HUES6 (cell line): ENCODE results near the gene RAVER2.
"Not testable (repeated sequence)": the region's sequence is repeated elsewhere in the genome, so short reads cannot be mapped to it uniquely, and the experiment has no call there.

Experiments used
- H3K27ac ChIP-seq: 2 replicates; pipeline ENCODE4 v1.7.0; 2013; ENCODE audit warnings: low read depth, mild to moderate bottlenecking, low read length, inconsistent platforms
- H3K27me3 ChIP-seq: 2 replicates; pipeline ENCODE4 v1.6.1; 2013; ENCODE audit warnings: low read length; ENCODE audit not compliant: control insufficient read depth, insufficient read depth
- H3K36me3 ChIP-seq: 2 replicates; pipeline ENCODE4 v1.6.1; 2013; ENCODE audit warnings: low read length; ENCODE audit not compliant: control insufficient read depth, insufficient read depth
- H3K4me1 ChIP-seq: 2 replicates; pipeline ENCODE4 v1.6.1; 2013; ENCODE audit warnings: low read length; ENCODE audit not compliant: control insufficient read depth, insufficient read depth
- H3K4me3 ChIP-seq: 2 replicates; pipeline ENCODE4 v1.5.1; 2013; ENCODE audit warnings: low read depth, low read length
- H3K9ac ChIP-seq: one replicate; pipeline ENCODE4 v1.6.1; 2013; ENCODE audit warnings: mild to moderate bottlenecking, low read length
- H3K9me3 ChIP-seq: 2 replicates; pipeline ENCODE4 v1.6.1; 2013; ENCODE audit warnings: low read depth, low read length; ENCODE audit not compliant: control insufficient read depth, insufficient read depth

RAVER2 gene

GRCh38 chr1:64721135-64721534 lies 23.7 kb upstream of the RAVER2 start:
- Histone ChIP-seq H3K4me1 (0 out of 2 replicates have a peak, but pooled peaks cover 4% of the 10 kb centered on the region), H3K9me3 (peaks cover 15% of the 10 kb centered on the region), H3K27ac (no peak overlapping the region), H3K36me3 (no peaks in the 10 kb centered on the region), H3K4me3 (no peak overlapping the region), H3K27me3 (no peaks in the 10 kb centered on the region; the same call in 1 of the 2 replicates), H3K9ac (no peak overlapping the region)

GRCh38 chr1:64721576-64722145 lies 23.2 kb upstream of the RAVER2 start:
- Histone ChIP-seq H3K9ac (no peak overlapping the region), H3K36me3 (no peaks in the 10 kb centered on the region), H3K4me3 (no peak overlapping the region), H3K9me3 (peaks cover 15% of the 10 kb centered on the region), H3K27ac (no peak overlapping the region), H3K27me3 (no peaks in the 10 kb centered on the region; the same call in 1 of the 2 replicates), H3K4me1 (0 out of 2 replicates have a peak, but pooled peaks cover 4% of the 10 kb centered on the region)

- Histone ChIP-seq H3K36me3 (no peaks in the 10 kb centered on the region), H3K27ac (no peak overlapping the region), H3K27me3 (no peaks in the 10 kb centered on the region; the same call in 1 of the 2 replicates), H3K4me3 (no peak overlapping the region), H3K4me1 (0 out of 2 replicates have a peak, but pooled peaks cover 4% of the 10 kb centered on the region), H3K9me3 (no peaks in the 10 kb centered on the region), H3K9ac (no peak overlapping the region)
Measured at GRCh38 chr1:64727861-64728260, 17.0 kb upstream of the RAVER2 start.

GRCh38 chr1:64733581-64734286 lies 11.1 kb upstream of the RAVER2 start:
- no peaks in the 10 kb centered on the region for H3K4me1 ChIP-seq
- no peak overlapping the region for H3K9ac ChIP-seq
- no peaks in the 10 kb centered on the region for H3K9me3 ChIP-seq
- no peak overlapping the region for H3K4me3 ChIP-seq
- no peak overlapping the region for H3K27ac ChIP-seq
- H3K27me3 ChIP-seq: no peaks in the 10 kb centered on the region
- H3K36me3 ChIP-seq: no peaks in the 10 kb centered on the region

GRCh38 chr1:64734287-64734652 lies 10.6 kb upstream of the RAVER2 start:
- Histone ChIP-seq H3K9ac (no peak overlapping the region), H3K36me3 (no peaks in the 10 kb centered on the region), H3K27ac (no peak overlapping the region), H3K27me3 (no peaks in the 10 kb centered on the region), H3K9me3 (no peaks in the 10 kb centered on the region), H3K4me1 (no peaks in the 10 kb centered on the region), H3K4me3 (no peak overlapping the region)

- not testable (repeated sequence) for H3K9me3 ChIP-seq, H3K27ac ChIP-seq, H3K4me1 ChIP-seq, H3K4me3 ChIP-seq, H3K36me3 ChIP-seq, H3K9ac ChIP-seq, H3K27me3 ChIP-seq
Measured at GRCh38 chr1:64740687-64741086, 4.2 kb upstream of the RAVER2 start.

GRCh38 chr1:64743954-64744491 lies 852 bp upstream of the RAVER2 start:
- no peaks in the 10 kb centered on the region for H3K9me3 ChIP-seq
- peak overlapping the region; percentile 98 for H3K4me3 ChIP-seq
- peak overlapping the region; percentile 78 for H3K9ac ChIP-seq
- H3K27ac ChIP-seq: no peak overlapping the region
- no peaks in the 10 kb centered on the region for H3K27me3 ChIP-seq
- H3K36me3 ChIP-seq: no peaks in the 10 kb centered on the region
- peaks cover 8% of the 10 kb centered on the region; the same call in 1 of the 2 replicates for H3K4me1 ChIP-seq

GRCh38 chr1:64745181-64745985 lies 508 bp downstream of the RAVER2 start:
- Histone ChIP-seq H3K4me3 (peak overlapping the region; percentile 98), H3K4me1 (peaks cover 11% of the 10 kb centered on the region; the same call in 1 of the 2 replicates), H3K27ac (peak overlapping the region; percentile 73; the same call in 1 of the 2 replicates), H3K9ac (peak overlapping the region; percentile 78), H3K27me3 (no peaks in the 10 kb centered on the region), H3K36me3 (no peaks in the 10 kb centered on the region), H3K9me3 (no peaks in the 10 kb centered on the region)

GRCh38 chr1:64745986-64746940 lies 1.4 kb downstream of the RAVER2 start:
- Histone ChIP-seq H3K36me3 (no peaks in the 10 kb centered on the region), H3K27me3 (no peaks in the 10 kb centered on the region), H3K9ac (peak overlapping the region; percentile 78), H3K4me1 (peaks cover 17% of the 10 kb centered on the region), H3K4me3 (peak overlapping the region; percentile 98), H3K9me3 (no peaks in the 10 kb centered on the region), H3K27ac (no peak overlapping the region)

GRCh38 chr1:64748222-64748621 lies 3.3 kb downstream of the RAVER2 start:
- no peak overlapping the region for H3K4me3 ChIP-seq
- peaks cover 17% of the 10 kb centered on the region for H3K4me1 ChIP-seq
- H3K27me3 ChIP-seq: no peaks in the 10 kb centered on the region
- H3K9ac ChIP-seq: no peak overlapping the region
- H3K36me3 ChIP-seq: no peaks in the 10 kb centered on the region
- no peaks in the 10 kb centered on the region for H3K9me3 ChIP-seq
- no peak overlapping the region for H3K27ac ChIP-seq
